HUDEP-2 (cell line): Measurements from ENCODE around the gene DEDD2.

ENCODE experiments used
- DNase-seq, 76 experiments: peaks; one replicate each; lab custom pipeline; 2025; ENCODE audit not compliant: unreplicated experiment in 76 of 76; lab: John Stamatoyannopoulos, UW

DEDD2 gene

GRCh38 chr19:42201489-42202289 is 15.8 kb downstream of the DEDD2 start:
- DNase-seq = no peak

- DNase-seq = peak in 11 of 76 experiments; percentile 23 to 66 (median 41)
Observed at GRCh38 chr19:42200116-42200715, 17.3 kb downstream of the DEDD2 start.

- peak; percentile 64 to 96 (median 87) for DNase-seq
Observed at GRCh38 chr19:42199440-42200115, 17.9 kb downstream of the DEDD2 start.

GRCh38 chr19:42198676-42199439 is 18.6 kb downstream of the DEDD2 start:
- no peak for DNase-seq

GRCh38 chr19:42197375-42197817 is 20.1 kb downstream of the DEDD2 start:
- DNase-seq = no peak

- peak in 28 of 76 experiments; percentile 10 to 60 (median 38) for DNase-seq
Observed at GRCh38 chr19:42196011-42197001, 21.2 kb downstream of the DEDD2 start.

GRCh38 chr19:42193706-42194105 is 23.8 kb downstream of the DEDD2 start:
- DNase-seq = no peak

GRCh38 chr19:42193294-42193693 is 24.2 kb downstream of the DEDD2 start:
- no peak for DNase-seq

GRCh38 chr19:42191855-42192254 is 25.6 kb downstream of the DEDD2 start:
- DNase-seq = peak in 3 of 76 experiments; percentile 11 to 23 (median 15)

- no peak for DNase-seq
Observed at GRCh38 chr19:42191330-42191729, 26.1 kb downstream of the DEDD2 start.

GRCh38 chr19:42189133-42189532 is 28.3 kb downstream of the DEDD2 start:
- no peak for DNase-seq

GRCh38 chr19:42188665-42189064 is 28.8 kb downstream of the DEDD2 start:
- DNase-seq = no peak

- DNase-seq = no peak
Observed at GRCh38 chr19:42185277-42185676, 32.2 kb downstream of the DEDD2 start.

GRCh38 chr19:42184401-42184861 is 33.0 kb downstream of the DEDD2 start:
- peak in 63 of 76 experiments; percentile 9 to 82 (median 60) for DNase-seq

- DNase-seq = no peak
Observed at GRCh38 chr19:42178791-42179674, 38.4 kb downstream of the DEDD2 start.

- no peak for DNase-seq
Observed at GRCh38 chr19:42177686-42178019, 39.8 kb downstream of the DEDD2 start.

GRCh38 chr19:42176990-42177685 is 40.3 kb downstream of the DEDD2 start:
- peak in 57 of 76 experiments; percentile 18 to 79 (median 54) for DNase-seq

GRCh38 chr19:42176649-42176989 is 40.9 kb downstream of the DEDD2 start:
- DNase-seq = peak in 3 of 76 experiments; percentile 21 to 54 (median 43)
